Measurements from ENCODE around the gene TEAD4. TPM values are rescaled to one million over a fixed set of nuclear protein-coding genes. Genes with fewer than 3 reads are reported as not detected.

Gene TEAD4
- total and polyA plus RNA-seq, 4 donors: 0.79 to 3.8 (median 2.8) TPM

DNA sequence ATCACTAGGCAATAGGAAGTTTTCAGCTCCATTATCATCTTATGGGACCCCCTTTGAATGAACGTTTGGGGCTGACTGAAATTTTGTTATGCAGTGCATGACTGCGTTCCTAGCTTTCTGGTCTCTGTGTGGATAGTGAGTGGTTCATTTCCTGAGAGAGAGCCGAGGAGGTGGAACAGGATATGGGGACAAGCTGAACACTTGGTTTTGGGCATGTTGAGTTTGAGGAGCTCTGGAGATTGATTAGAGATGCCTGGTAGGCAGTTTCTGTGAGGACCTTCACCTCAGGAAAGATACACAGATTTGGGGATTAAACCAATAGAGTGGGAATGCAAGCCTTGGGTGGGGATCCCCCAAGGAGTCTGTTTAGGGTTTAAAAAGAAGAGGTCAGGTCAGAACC is 27.7 kb downstream of the TEAD4 start:
- TF ChIP-seq SP1 (IDR thresholded peaks at IDR 0.05): no peak
- TF ChIP-seq JUND (IDR thresholded peaks at IDR 0.05): no peak
- no peak for TF ChIP-seq GABPA (IDR thresholded peaks at IDR 0.05 in 1 of 2, conservative IDR thresholded peaks at IDR 0.05 in 1 of 2)
- TF ChIP-seq TAF1 (conservative IDR thresholded peaks at IDR 0.05): no peak
- no peak for TF ChIP-seq EGR1 (IDR thresholded peaks at IDR 0.05; ENCODE audit: low read depth in 2 of 2)
- no peak for TF ChIP-seq YY1 (IDR thresholded peaks at IDR 0.05)
- no peak for TF ChIP-seq RAD21 (IDR thresholded peaks at IDR 0.05)
- no peak for TF ChIP-seq RXRA (IDR thresholded peaks at IDR 0.05)
- no peak for TF ChIP-seq FOXA2 (IDR thresholded peaks at IDR 0.05)
- TF ChIP-seq, protein P1, sequence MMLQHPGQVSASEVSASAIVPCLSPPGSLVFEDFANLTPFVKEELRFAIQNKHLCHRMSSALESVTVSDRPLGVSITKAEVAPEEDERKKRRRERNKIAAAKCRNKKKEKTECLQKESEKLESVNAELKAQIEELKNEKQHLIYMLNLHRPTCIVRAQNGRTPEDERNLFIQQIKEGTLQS (IDR thresholded peaks at IDR 0.05): no peak
- TF ChIP-seq REST (IDR thresholded peaks at IDR 0.05): no peak
- TF ChIP-seq MAX (IDR thresholded peaks at IDR 0.05): no peak
- no peaks in the 10 kb centered on the region for H3K9me3 ChIP-seq (ENCODE audit: control insufficient read depth in 4 of 4, low read length in 3 of 4)
- no peak overlapping the region for H3K9ac ChIP-seq (ENCODE audit: low read depth in 1 of 2, low read length in 2 of 2)
- H3K4me3 ChIP-seq (ENCODE audit: low read depth in 1 of 3, low read length in 3 of 3): no peak overlapping the region
- no peak for DNase-seq (ENCODE audit: low spot score)
- H3K27me3 ChIP-seq (ENCODE audit: control insufficient read depth in 4 of 4, insufficient read depth in 4 of 4, low read length in 3 of 4): no peaks in the 10 kb centered on the region
- no peaks in the 10 kb centered on the region for H3K36me3 ChIP-seq (ENCODE audit: control insufficient read depth in 4 of 4, insufficient read depth in 3 of 4, low read depth in 1 of 4, low read length in 3 of 4)
- H3K27ac ChIP-seq (ENCODE audit: low read depth in 1 of 2, low read length in 2 of 2): no peak overlapping the region
- 76% methylated on average over 3 of the region's 3 CpGs for WGBS
- H3K4me1 ChIP-seq (ENCODE audit: control insufficient read depth in 4 of 4, insufficient read depth in 4 of 4, low read length in 3 of 4): no peaks in the 10 kb centered on the region

- TF ChIP-seq SP1 (IDR thresholded peaks at IDR 0.05): no peak
- TF ChIP-seq JUND (IDR thresholded peaks at IDR 0.05): no peak
- TF ChIP-seq FOXA1 (IDR thresholded peaks at IDR 0.05): no peak
- TF ChIP-seq HNF4G (IDR thresholded peaks at IDR 0.05): no peak
- TF ChIP-seq NR2F2 (IDR thresholded peaks at IDR 0.05): no peak
- TF ChIP-seq MAX (IDR thresholded peaks at IDR 0.05): no peak
- TF ChIP-seq RAD21 (IDR thresholded peaks at IDR 0.05): no peak
- no peak for TF ChIP-seq GABPA (IDR thresholded peaks at IDR 0.05 in 1 of 2, conservative IDR thresholded peaks at IDR 0.05 in 1 of 2)
- no peak for TF ChIP-seq ZBTB33 (IDR thresholded peaks at IDR 0.05)
- no peak for TF ChIP-seq YY1 (IDR thresholded peaks at IDR 0.05)
- TF ChIP-seq, protein P2, sequence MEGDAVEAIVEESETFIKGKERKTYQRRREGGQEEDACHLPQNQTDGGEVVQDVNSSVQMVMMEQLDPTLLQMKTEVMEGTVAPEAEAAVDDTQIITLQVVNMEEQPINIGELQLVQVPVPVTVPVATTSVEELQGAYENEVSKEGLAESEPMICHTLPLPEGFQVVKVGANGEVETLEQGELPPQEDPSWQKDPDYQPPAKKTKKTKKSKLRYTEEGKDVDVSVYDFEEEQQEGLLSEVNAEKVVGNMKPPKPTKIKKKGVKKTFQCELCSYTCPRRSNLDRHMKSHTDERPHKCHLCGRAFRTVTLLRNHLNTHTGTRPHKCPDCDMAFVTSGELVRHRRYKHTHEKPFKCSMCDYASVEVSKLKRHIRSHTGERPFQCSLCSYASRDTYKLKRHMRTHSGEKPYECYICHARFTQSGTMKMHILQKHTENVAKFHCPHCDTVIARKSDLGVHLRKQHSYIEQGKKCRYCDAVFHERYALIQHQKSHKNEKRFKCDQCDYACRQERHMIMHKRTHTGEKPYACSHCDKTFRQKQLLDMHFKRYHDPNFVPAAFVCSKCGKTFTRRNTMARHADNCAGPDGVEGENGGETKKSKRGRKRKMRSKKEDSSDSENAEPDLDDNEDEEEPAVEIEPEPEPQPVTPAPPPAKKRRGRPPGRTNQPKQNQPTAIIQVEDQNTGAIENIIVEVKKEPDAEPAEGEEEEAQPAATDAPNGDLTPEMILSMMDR (IDR thresholded peaks at IDR 0.05; ENCODE audit: low read depth, low read length, missing input control): no peak
- TF ChIP-seq, protein P1 (IDR thresholded peaks at IDR 0.05): no peak
- no peak for TF ChIP-seq HNF4A (conservative IDR thresholded peaks at IDR 0.05)
- TF ChIP-seq FOXA2 (IDR thresholded peaks at IDR 0.05): no peak
- TF ChIP-seq EGR1 (IDR thresholded peaks at IDR 0.05; ENCODE audit: low read depth in 2 of 2): no peak
- H3K27me3 ChIP-seq (ENCODE audit: control insufficient read depth in 4 of 4, insufficient read depth in 4 of 4, low read length in 3 of 4): no peaks in the 10 kb centered on the region
- H3K4me1 ChIP-seq (ENCODE audit: control insufficient read depth in 4 of 4, insufficient read depth in 4 of 4, low read length in 3 of 4): no peaks in the 10 kb centered on the region
- H3K9me3 ChIP-seq (ENCODE audit: control insufficient read depth in 4 of 4, low read length in 3 of 4): no peaks in the 10 kb centered on the region
- no peak overlapping the region for H3K27ac ChIP-seq (ENCODE audit: low read depth in 1 of 2, low read length in 2 of 2)
- H3K36me3 ChIP-seq (ENCODE audit: control insufficient read depth in 4 of 4, insufficient read depth in 3 of 4, low read depth in 1 of 4, low read length in 3 of 4): no peaks in the 10 kb centered on the region
- WGBS: 93% methylated on average over 5 of the region's 5 CpGs
- no peak overlapping the region for H3K9ac ChIP-seq (ENCODE audit: low read depth in 1 of 2, low read length in 2 of 2)
- no peak overlapping the region for H3K4me3 ChIP-seq (ENCODE audit: low read depth in 1 of 3, low read length in 3 of 3)
- no peak for DNase-seq (ENCODE audit: low spot score)
Measured at GRCh38 chr12:2988494-2988893, 29.3 kb downstream of the TEAD4 start.

All from liver (tissue), 9 donors.